ENCODE measurements around the gene STX8.
A peak's percentile ranks its signal among the peaks of the same experiment; 100 is the strongest.

The STX8 gene

GRCh38 chr17:9226794-9227135 is 348.9 kb downstream of the STX8 start:
- DNase-seq (ENCODE audit: low spot score): peak; percentile 17

- no peak for DNase-seq (ENCODE audit: low spot score)
Measured at GRCh38 chr17:9226130-9226793, 349.4 kb downstream of the STX8 start.

GRCh38 chr17:9225305-9226101 is 350.1 kb downstream of the STX8 start:
- no peak for DNase-seq (ENCODE audit: low spot score)

GRCh38 chr17:9224485-9224884 is 351.1 kb downstream of the STX8 start:
- no peak for DNase-seq (ENCODE audit: low spot score)

- no peak for DNase-seq (ENCODE audit: low spot score)
Measured at GRCh38 chr17:9223531-9223930, 352.1 kb downstream of the STX8 start.

- DNase-seq (ENCODE audit: low spot score): no peak
Measured at GRCh38 chr17:9221922-9222180, 353.8 kb downstream of the STX8 start.

- no peak for DNase-seq (ENCODE audit: low spot score)
Measured at GRCh38 chr17:9221147-9221921, 354.3 kb downstream of the STX8 start.

GRCh38 chr17:9220398-9221146 is 355.0 kb downstream of the STX8 start:
- no peak for DNase-seq (ENCODE audit: low spot score)

GRCh38 chr17:9219631-9220397 is 355.8 kb downstream of the STX8 start:
- DNase-seq (ENCODE audit: low spot score): no peak

GRCh38 chr17:9218911-9219310 is 356.7 kb downstream of the STX8 start:
- DNase-seq (ENCODE audit: low spot score): no peak

GRCh38 chr17:9218064-9218635 is 357.5 kb downstream of the STX8 start:
- no peak for DNase-seq (ENCODE audit: low spot score)

- no peak for DNase-seq (ENCODE audit: low spot score)
Measured at GRCh38 chr17:9217151-9218056, 358.2 kb downstream of the STX8 start.

- DNase-seq (ENCODE audit: low spot score): no peak
Measured at GRCh38 chr17:9215465-9215864, 360.2 kb downstream of the STX8 start.

GRCh38 chr17:9213303-9213640 is 362.3 kb downstream of the STX8 start:
- DNase-seq (ENCODE audit: low spot score): no peak

- DNase-seq (ENCODE audit: low spot score): no peak
Measured at GRCh38 chr17:9212376-9213302, 363.0 kb downstream of the STX8 start.

GRCh38 chr17:9211133-9211765 is 364.4 kb downstream of the STX8 start:
- no peak for DNase-seq (ENCODE audit: low spot score)

GRCh38 chr17:9209781-9210370 is 365.7 kb downstream of the STX8 start:
- no peak for DNase-seq (ENCODE audit: low spot score)

GRCh38 chr17:9209347-9209746 is 366.3 kb downstream of the STX8 start:
- DNase-seq (ENCODE audit: low spot score): no peak

All from CD4-positive, alpha-beta T cell treated with Interleukin-2 at 100 ng/mL for 4 hours (primary cell).